ENCODE measurements around the gene NUP93.

GRCh38 chr16:56892705-56893104 is 162.8 kb downstream of the NUP93 start:
- TF ChIP-seq ELF4 (IDR thresholded peaks at IDR 0.05) (no peak), FOXM1 (IDR thresholded peaks at IDR 0.05; ENCODE audit: borderline replicate concordance) (no peak), TARDBP (IDR thresholded peaks at IDR 0.05) (no peak)

Data from HEK293T (cell line).